Trophoblast cell (in vitro differentiated cells and primary cell): ENCODE results near the gene CHORDC1.
A peak's percentile ranks its signal among the peaks of the same experiment; 100 is the strongest.

ENCODE experiments used
- DNase-seq, 2 donors: peaks; one replicate each; pipeline ENCODE4 v3.0.0-alpha.2; 2016
- H2AFZ ChIP-seq: 2 replicates; pipeline ENCODE4 v1.6.1; 2013; ENCODE audit warnings: low read length, moderate library complexity, mild to moderate bottlenecking; ENCODE audit not compliant: insufficient read depth, poor library complexity
- H2AK5ac ChIP-seq: 2 replicates; pipeline ENCODE4 v1.6.1; 2013; ENCODE audit warnings: mild to moderate bottlenecking, low read length
- H2BK120ac ChIP-seq: 2 replicates; pipeline ENCODE4 v1.6.1; 2013; ENCODE audit warnings: low read length, mild to moderate bottlenecking, moderate library complexity; ENCODE audit not compliant: insufficient read depth, poor library complexity
- H2BK12ac ChIP-seq: 2 replicates; pipeline ENCODE4 v1.6.1; 2013; ENCODE audit warnings: mild to moderate bottlenecking, low read length, moderate library complexity
- H2BK5ac ChIP-seq: 2 replicates; pipeline ENCODE4 v1.6.1; 2013; ENCODE audit warnings: low read length, low read depth, moderate library complexity, mild to moderate bottlenecking; ENCODE audit not compliant: poor library complexity
- H3K14ac ChIP-seq: 2 replicates; pipeline ENCODE4 v1.6.1; 2013; ENCODE audit warnings: mild to moderate bottlenecking, low read length
- H3K18ac ChIP-seq: 2 replicates; pipeline ENCODE4 v1.6.1; 2013; ENCODE audit warnings: mild to moderate bottlenecking, low read length
- H3K23ac ChIP-seq: 2 replicates; pipeline ENCODE4 v1.6.1; 2013; ENCODE audit warnings: low read length
- H3K27ac ChIP-seq: 2 replicates; pipeline ENCODE4 v1.5.1; 2013; ENCODE audit warnings: low read depth, mild to moderate bottlenecking, inconsistent platforms, low read length, moderate library complexity
- H3K27me3 ChIP-seq: 2 replicates; pipeline ENCODE4 v1.6.1; 2013; ENCODE audit warnings: inconsistent platforms, mild to moderate bottlenecking, low read length, moderate library complexity; ENCODE audit not compliant: insufficient read depth
- H3K36me3 ChIP-seq, 2 experiments: 1 replicate in 1 of 2; 2 replicates in 1 of 2; pipeline ENCODE4 v1.6.1; 2013; ENCODE audit warnings: low read length in 2 of 2, mild to moderate bottlenecking in 2 of 2, moderate library complexity in 1 of 2; ENCODE audit not compliant: insufficient read depth in 2 of 2, control insufficient read depth in 1 of 2
- H3K4ac ChIP-seq: 2 replicates; pipeline ENCODE4 v1.6.1; 2013; ENCODE audit warnings: low read depth, mild to moderate bottlenecking, low read length, moderate library complexity
- H3K4me1 ChIP-seq, 2 experiments: 1 replicate in 1 of 2; 2 replicates in 1 of 2; pipeline ENCODE4 v1.6.1; 2013; ENCODE audit warnings: low read length in 2 of 2, mild to moderate bottlenecking in 2 of 2, moderate library complexity in 1 of 2; ENCODE audit not compliant: insufficient read depth in 2 of 2, control insufficient read depth in 1 of 2
- H3K4me2 ChIP-seq: 2 replicates; pipeline ENCODE4 v1.6.1; 2013; ENCODE audit warnings: inconsistent platforms, mild to moderate bottlenecking, low read length, moderate library complexity
- H3K4me3 ChIP-seq: 2 replicates; pipeline ENCODE4 v1.5.1; 2013; ENCODE audit warnings: mild to moderate bottlenecking, low read depth, low read length, inconsistent platforms
- H3K79me1 ChIP-seq: one replicate; pipeline ENCODE4 v1.6.1; 2013; ENCODE audit warnings: low read length
- H3K79me2 ChIP-seq: 2 replicates; pipeline ENCODE4 v1.6.1; 2013; ENCODE audit warnings: low read length, mild to moderate bottlenecking; ENCODE audit not compliant: control insufficient read depth, insufficient read depth, poor library complexity
- H3K9ac ChIP-seq: 2 replicates; pipeline ENCODE4 v1.6.1; 2013; ENCODE audit warnings: mild to moderate bottlenecking, low read length
- H3K9me3 ChIP-seq: 2 replicates; pipeline ENCODE4 v1.6.1; 2013; ENCODE audit warnings: low read depth, mild to moderate bottlenecking, control low read depth, inconsistent platforms, low read length; ENCODE audit not compliant: insufficient read depth
- H4K12ac ChIP-seq: 2 replicates; pipeline ENCODE4 v1.6.1; 2013; ENCODE audit warnings: low read depth, mild to moderate bottlenecking, low read length, moderate library complexity
- H4K8ac ChIP-seq: 2 replicates; pipeline ENCODE4 v1.6.1; 2013; ENCODE audit warnings: low read depth, mild to moderate bottlenecking, low read length, moderate library complexity
- H4K91ac ChIP-seq: one replicate; pipeline ENCODE4 v1.6.1; 2013; ENCODE audit warnings: low read depth, mild to moderate bottlenecking, low read length, moderate library complexity
- WGBS: extraction: QIAGEN DNeasy Blood & Tissue Kit; methylation state at CpG from one replicate; pipeline ENCODE4 v1.1.7; 2013; ENCODE audit warnings: missing lambda C conversion rate; ENCODE audit not compliant: insufficient read length, insufficient coverage; ENCODE audit errors: extremely low coverage; 5-methylcytosine and 5-hydroxymethylcytosine counted together

The CHORDC1 gene

GRCh38 chr11:90228056-90228455 is 5.2 kb upstream of the CHORDC1 start:
- Histone ChIP-seq H3K36me3 (no peaks in the 10 kb centered on the region), H3K14ac (no peak overlapping the region), H4K12ac (no peak overlapping the region), H2BK5ac (no peak overlapping the region), H2BK120ac (no peak overlapping the region), H3K79me2 (no peaks in the 10 kb centered on the region), H3K4ac (no peak overlapping the region), H3K9ac (no peak overlapping the region), H3K79me1 (no peaks in the 10 kb centered on the region), H3K18ac (no peak overlapping the region), H3K9me3 (no peaks in the 10 kb centered on the region), H4K8ac (no peak overlapping the region), H3K4me3 (no peak overlapping the region), H3K4me1 (no peaks in the 10 kb centered on the region), H2BK12ac (no peak overlapping the region), H3K27ac (no peak overlapping the region), H2AFZ (no peak overlapping the region), H3K23ac (no peak overlapping the region), H2AK5ac (no peak overlapping the region), H3K4me2 (no peak overlapping the region), H3K27me3 (no peaks in the 10 kb centered on the region), H4K91ac (no peak overlapping the region)
- no peak for DNase-seq
- no CpG with 5 or more reads among the region's 3 CpGs for WGBS

- Histone ChIP-seq H2AK5ac (no peak overlapping the region), H3K4me1 (peaks cover 2 to 3% of the 10 kb centered on the region in 2 experiments), H3K23ac (no peak overlapping the region), H3K4me2 (peak overlapping the region; percentile 63), H3K36me3 (peaks cover 0 to 2% of the 10 kb centered on the region in 2 experiments), H3K9me3 (no peaks in the 10 kb centered on the region), H2BK120ac (no peak overlapping the region), H4K12ac (peak overlapping the region; percentile 0), H2BK5ac (no peak overlapping the region), H4K91ac (peak overlapping the region; percentile 9), H3K79me1 (peaks cover 6% of the 10 kb centered on the region), H3K14ac (peak overlapping the region; percentile 1), H2BK12ac (no peak overlapping the region), H3K27ac (no peak overlapping the region), H3K4me3 (peak overlapping the region; percentile 90), H4K8ac (peak overlapping the region; percentile 47), H3K9ac (peak overlapping the region; percentile 55), H3K79me2 (peaks cover 15% of the 10 kb centered on the region), H3K4ac (no peak overlapping the region), H3K18ac (no peak overlapping the region), H2AFZ (peak overlapping the region; percentile 6), H3K27me3 (no peaks in the 10 kb centered on the region)
- no peak for DNase-seq
- no CpG with 5 or more reads among the region's 12 CpGs for WGBS
These were observed 368 bp upstream of the CHORDC1 start for GRCh38 chr11:90223248-90223585.

GRCh38 chr11:90221803-90222458 is 918 bp downstream of the CHORDC1 start:
- WGBS, result no CpG with 5 or more reads among the region's 16 CpGs
- no peak overlapping the region for H2AK5ac ChIP-seq
- H3K27ac ChIP-seq, result no peak overlapping the region
- H4K91ac ChIP-seq, result no peak overlapping the region
- no peak for DNase-seq
- H3K4me2 ChIP-seq, result peak overlapping the region; percentile 63
- no peak overlapping the region for H2BK5ac ChIP-seq
- no peak overlapping the region for H2BK12ac ChIP-seq
- peaks cover 6% of the 10 kb centered on the region for H3K79me1 ChIP-seq
- peak overlapping the region; percentile 95 for H3K4ac ChIP-seq
- peaks cover 0 to 2% of the 10 kb centered on the region in 2 experiments for H3K36me3 ChIP-seq
- H2BK120ac ChIP-seq, result no peak overlapping the region
- no peak overlapping the region for H4K8ac ChIP-seq
- no peak overlapping the region for H3K18ac ChIP-seq
- no peak overlapping the region for H3K23ac ChIP-seq
- no peaks in the 10 kb centered on the region for H3K9me3 ChIP-seq
- H3K79me2 ChIP-seq, result peaks cover 15% of the 10 kb centered on the region
- no peaks in the 10 kb centered on the region for H3K27me3 ChIP-seq
- no peak overlapping the region for H2AFZ ChIP-seq
- peak overlapping the region; percentile 81 for H3K14ac ChIP-seq
- H3K4me1 ChIP-seq, result peaks cover 2 to 3% of the 10 kb centered on the region in 2 experiments
- H4K12ac ChIP-seq, result no peak overlapping the region
- peak overlapping the region; percentile 90 for H3K4me3 ChIP-seq
- H3K9ac ChIP-seq, result peak overlapping the region; percentile 25

- H2BK5ac ChIP-seq, result no peak overlapping the region
- H2AK5ac ChIP-seq, result no peak overlapping the region
- no peak overlapping the region for H3K4me2 ChIP-seq
- H3K36me3 ChIP-seq, result peaks cover 0 to 2% of the 10 kb centered on the region in 2 experiments
- no peak overlapping the region for H2BK12ac ChIP-seq
- no peak overlapping the region for H4K12ac ChIP-seq
- no peaks in the 10 kb centered on the region for H3K27me3 ChIP-seq
- H3K79me2 ChIP-seq, result peaks cover 15% of the 10 kb centered on the region
- no peak overlapping the region for H3K23ac ChIP-seq
- no peak for DNase-seq
- no peak overlapping the region for H3K4me3 ChIP-seq
- no peak overlapping the region for H2BK120ac ChIP-seq
- H3K9me3 ChIP-seq, result no peaks in the 10 kb centered on the region
- peak overlapping the region; percentile 43 for H3K4ac ChIP-seq
- WGBS, result no CpG with 5 or more reads among the region's 1 CpG
- H3K27ac ChIP-seq, result no peak overlapping the region
- no peak overlapping the region for H2AFZ ChIP-seq
- no peak overlapping the region for H4K91ac ChIP-seq
- no peak overlapping the region for H3K14ac ChIP-seq
- no peak overlapping the region for H3K18ac ChIP-seq
- H4K8ac ChIP-seq, result no peak overlapping the region
- H3K79me1 ChIP-seq, result peaks cover 6% of the 10 kb centered on the region
- H3K9ac ChIP-seq, result no peak overlapping the region
- peaks cover 2 to 3% of the 10 kb centered on the region in 2 experiments for H3K4me1 ChIP-seq
These were observed 2.5 kb downstream of the CHORDC1 start for GRCh38 chr11:90220391-90220790.
